Neural cell (in vitro differentiated cells): ENCODE measurements around the gene NCOA3.

Source experiments
- EP300 ChIP-seq: fragments of 450-650 bp; conservative IDR thresholded peaks from 2 replicates; pipeline ENCODE4 v1.6.1; 2014; ENCODE audit warnings: antibody characterized with exemption, mild to moderate bottlenecking, moderate library complexity; ENCODE audit not compliant: poor library complexity, severe bottlenecking
- EZH2 ChIP-seq: fragments of 200-600, 300-800 bp; shearing (Covaris generic), sonication (generic); IDR thresholded peaks from 2 replicates; pipeline ENCODE4 v1.6.1; 2014; ENCODE audit warnings: antibody characterized with exemption, low read length, borderline replicate concordance, mild to moderate bottlenecking; ENCODE audit not compliant: insufficient read depth, poor library complexity, severe bottlenecking
- MXI1 ChIP-seq: fragments of 450-650 bp; conservative IDR thresholded peaks from 2 replicates; pipeline ENCODE4 v1.6.1; 2014; ENCODE audit warnings: antibody characterized with exemption, mild to moderate bottlenecking; ENCODE audit not compliant: poor library complexity, severe bottlenecking
- POLR2AphosphoS5 ChIP-seq: IDR thresholded peaks from 2 replicates; pipeline ENCODE4 v1.6.1; 2012
- RAD21 ChIP-seq: fragments of 450-650 bp; conservative IDR thresholded peaks from 2 replicates; pipeline ENCODE4 v1.6.1; 2014; ENCODE audit warnings: antibody characterized with exemption, mild to moderate bottlenecking, moderate library complexity
- SMC3 ChIP-seq: fragments of 450-650 bp; conservative IDR thresholded peaks from 2 replicates; pipeline ENCODE4 v1.6.1; 2014; ENCODE audit warnings: antibody characterized with exemption, mild to moderate bottlenecking, moderate library complexity; ENCODE audit not compliant: poor library complexity
- TAF1 ChIP-seq: IDR thresholded peaks from 2 replicates; pipeline ENCODE4 v1.6.1; 2012; ENCODE audit warnings: low read depth
- TF ChIP-seq, protein P1 (sequence below): fragments of 450-650 bp; IDR thresholded peaks from 2 replicates; pipeline ENCODE4 v1.5.1; 2014; ENCODE audit warnings: antibody characterized with exemption, mild to moderate bottlenecking, moderate library complexity; ENCODE audit not compliant: poor library complexity, severe bottlenecking
- TF ChIP-seq, protein P2 (sequence below): IDR thresholded peaks from 2 replicates; pipeline ENCODE4 v1.6.1; 2012; ENCODE audit warnings: borderline replicate concordance

DNA sequence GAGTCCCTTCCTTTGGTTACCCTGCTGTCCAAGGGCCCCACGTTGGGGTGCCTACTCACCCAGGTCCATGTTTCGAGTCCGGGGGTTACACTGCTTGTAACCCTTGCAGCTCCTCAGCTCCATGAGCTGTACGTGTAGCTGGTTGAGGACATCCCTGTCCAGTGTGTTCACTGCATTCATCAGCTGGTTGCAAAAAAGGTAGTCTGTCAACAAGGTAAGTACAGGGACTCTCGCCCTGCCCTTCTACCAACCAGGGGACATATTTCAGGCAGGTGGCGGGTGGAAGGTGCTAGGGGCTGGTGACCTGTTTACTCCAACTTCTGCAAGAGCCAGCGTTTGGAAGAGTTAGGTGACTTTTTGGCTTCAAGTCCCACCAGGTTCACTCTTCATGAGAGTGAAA, 160.0 kb downstream of the NCOA3 start:
- TF ChIP-seq EZH2 (no peak), RAD21 (no peak), TAF1 (no peak), EP300 (no peak), POLR2AphosphoS5 (no peak), SMC3 (no peak), MXI1 (no peak)
- TF ChIP-seq, protein P1, sequence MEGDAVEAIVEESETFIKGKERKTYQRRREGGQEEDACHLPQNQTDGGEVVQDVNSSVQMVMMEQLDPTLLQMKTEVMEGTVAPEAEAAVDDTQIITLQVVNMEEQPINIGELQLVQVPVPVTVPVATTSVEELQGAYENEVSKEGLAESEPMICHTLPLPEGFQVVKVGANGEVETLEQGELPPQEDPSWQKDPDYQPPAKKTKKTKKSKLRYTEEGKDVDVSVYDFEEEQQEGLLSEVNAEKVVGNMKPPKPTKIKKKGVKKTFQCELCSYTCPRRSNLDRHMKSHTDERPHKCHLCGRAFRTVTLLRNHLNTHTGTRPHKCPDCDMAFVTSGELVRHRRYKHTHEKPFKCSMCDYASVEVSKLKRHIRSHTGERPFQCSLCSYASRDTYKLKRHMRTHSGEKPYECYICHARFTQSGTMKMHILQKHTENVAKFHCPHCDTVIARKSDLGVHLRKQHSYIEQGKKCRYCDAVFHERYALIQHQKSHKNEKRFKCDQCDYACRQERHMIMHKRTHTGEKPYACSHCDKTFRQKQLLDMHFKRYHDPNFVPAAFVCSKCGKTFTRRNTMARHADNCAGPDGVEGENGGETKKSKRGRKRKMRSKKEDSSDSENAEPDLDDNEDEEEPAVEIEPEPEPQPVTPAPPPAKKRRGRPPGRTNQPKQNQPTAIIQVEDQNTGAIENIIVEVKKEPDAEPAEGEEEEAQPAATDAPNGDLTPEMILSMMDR: no peak
- TF ChIP-seq, protein P2, sequence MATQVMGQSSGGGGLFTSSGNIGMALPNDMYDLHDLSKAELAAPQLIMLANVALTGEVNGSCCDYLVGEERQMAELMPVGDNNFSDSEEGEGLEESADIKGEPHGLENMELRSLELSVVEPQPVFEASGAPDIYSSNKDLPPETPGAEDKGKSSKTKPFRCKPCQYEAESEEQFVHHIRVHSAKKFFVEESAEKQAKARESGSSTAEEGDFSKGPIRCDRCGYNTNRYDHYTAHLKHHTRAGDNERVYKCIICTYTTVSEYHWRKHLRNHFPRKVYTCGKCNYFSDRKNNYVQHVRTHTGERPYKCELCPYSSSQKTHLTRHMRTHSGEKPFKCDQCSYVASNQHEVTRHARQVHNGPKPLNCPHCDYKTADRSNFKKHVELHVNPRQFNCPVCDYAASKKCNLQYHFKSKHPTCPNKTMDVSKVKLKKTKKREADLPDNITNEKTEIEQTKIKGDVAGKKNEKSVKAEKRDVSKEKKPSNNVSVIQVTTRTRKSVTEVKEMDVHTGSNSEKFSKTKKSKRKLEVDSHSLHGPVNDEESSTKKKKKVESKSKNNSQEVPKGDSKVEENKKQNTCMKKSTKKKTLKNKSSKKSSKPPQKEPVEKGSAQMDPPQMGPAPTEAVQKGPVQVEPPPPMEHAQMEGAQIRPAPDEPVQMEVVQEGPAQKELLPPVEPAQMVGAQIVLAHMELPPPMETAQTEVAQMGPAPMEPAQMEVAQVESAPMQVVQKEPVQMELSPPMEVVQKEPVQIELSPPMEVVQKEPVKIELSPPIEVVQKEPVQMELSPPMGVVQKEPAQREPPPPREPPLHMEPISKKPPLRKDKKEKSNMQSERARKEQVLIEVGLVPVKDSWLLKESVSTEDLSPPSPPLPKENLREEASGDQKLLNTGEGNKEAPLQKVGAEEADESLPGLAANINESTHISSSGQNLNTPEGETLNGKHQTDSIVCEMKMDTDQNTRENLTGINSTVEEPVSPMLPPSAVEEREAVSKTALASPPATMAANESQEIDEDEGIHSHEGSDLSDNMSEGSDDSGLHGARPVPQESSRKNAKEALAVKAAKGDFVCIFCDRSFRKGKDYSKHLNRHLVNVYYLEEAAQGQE: no peak
